ENCODE measurements around the gene PIGQ.

DNA sequence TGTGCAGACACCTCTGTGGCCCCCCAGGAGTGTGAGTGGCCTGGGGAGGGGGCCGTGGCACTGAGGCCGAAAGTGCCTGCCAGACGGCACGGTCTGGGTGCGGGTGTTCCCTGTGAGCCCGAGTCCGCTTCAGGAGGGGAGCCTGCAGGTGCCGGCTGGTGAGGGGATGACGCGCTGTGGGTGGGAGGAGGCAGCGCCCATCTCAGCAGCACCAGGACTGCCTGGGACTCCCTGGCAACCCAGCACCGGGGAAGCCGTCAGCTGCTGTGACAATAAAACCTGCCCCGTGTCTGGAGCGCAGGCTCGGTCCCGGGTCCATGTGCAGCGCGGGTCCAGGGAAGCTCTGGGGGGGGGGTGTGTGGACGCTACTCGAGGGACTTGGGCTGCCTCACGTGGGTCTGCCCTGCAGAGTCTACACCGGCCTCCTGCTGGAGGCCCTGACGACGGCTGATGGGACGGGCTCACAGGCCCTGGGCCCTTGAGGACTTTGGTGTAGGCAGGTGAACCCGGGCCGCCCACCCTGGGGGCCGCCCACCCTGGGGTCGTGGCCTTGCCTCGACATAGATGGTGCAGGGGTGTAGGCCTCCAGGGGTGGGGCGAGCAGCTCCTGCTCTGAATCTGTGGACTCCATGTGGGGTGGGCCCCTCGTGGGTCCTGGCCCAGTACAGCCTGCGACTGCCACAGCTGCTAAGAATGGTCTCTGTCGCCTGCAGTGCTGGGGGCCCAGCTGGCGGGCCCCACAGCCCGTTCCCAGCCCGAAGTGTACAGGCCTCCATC, 14.2 kb downstream of the PIGQ start:
- TF ChIP-seq, protein P1, sequence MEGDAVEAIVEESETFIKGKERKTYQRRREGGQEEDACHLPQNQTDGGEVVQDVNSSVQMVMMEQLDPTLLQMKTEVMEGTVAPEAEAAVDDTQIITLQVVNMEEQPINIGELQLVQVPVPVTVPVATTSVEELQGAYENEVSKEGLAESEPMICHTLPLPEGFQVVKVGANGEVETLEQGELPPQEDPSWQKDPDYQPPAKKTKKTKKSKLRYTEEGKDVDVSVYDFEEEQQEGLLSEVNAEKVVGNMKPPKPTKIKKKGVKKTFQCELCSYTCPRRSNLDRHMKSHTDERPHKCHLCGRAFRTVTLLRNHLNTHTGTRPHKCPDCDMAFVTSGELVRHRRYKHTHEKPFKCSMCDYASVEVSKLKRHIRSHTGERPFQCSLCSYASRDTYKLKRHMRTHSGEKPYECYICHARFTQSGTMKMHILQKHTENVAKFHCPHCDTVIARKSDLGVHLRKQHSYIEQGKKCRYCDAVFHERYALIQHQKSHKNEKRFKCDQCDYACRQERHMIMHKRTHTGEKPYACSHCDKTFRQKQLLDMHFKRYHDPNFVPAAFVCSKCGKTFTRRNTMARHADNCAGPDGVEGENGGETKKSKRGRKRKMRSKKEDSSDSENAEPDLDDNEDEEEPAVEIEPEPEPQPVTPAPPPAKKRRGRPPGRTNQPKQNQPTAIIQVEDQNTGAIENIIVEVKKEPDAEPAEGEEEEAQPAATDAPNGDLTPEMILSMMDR (IDR thresholded peaks at IDR 0.05) = no peak
- no peak for TF ChIP-seq POLR2A (IDR thresholded peaks at IDR 0.05)

All from testis (tissue), 2 donors.